Umbilical cord (tissue), 1 donor: ENCODE measurements around the gene CRYBB3. TPM values are rescaled to one million over a fixed set of nuclear protein-coding genes. Genes with fewer than 3 reads are reported as not detected.

Experiments used
- total RNA-seq: library from RNA; depleted of rRNA; stranded (reverse); fragments of >200 nt; gene quantifications from one replicate; pipeline ENCODE4 v1.2.3, GENCODE V29; 2014; ENCODE audit warnings: low replicate concordance; ENCODE audit not compliant: insufficient read depth

CRYBB3 gene
- total RNA-seq, 1 donor from 2014 or later: not detected

Other genes with a start within 250 kb of the CRYBB3 start
- 10.6 TPM for gene KIAA1671, start 247.1 kb upstream of the CRYBB3 start, total RNA-seq
- not detected for gene CRYBB2, start 19.8 kb downstream of the CRYBB3 start, total RNA-seq